Activated CD8-positive, alpha-beta T cell treated with anti-CD3 and anti-CD28 coated beads for 36 hours (primary cell): Measurements from ENCODE around the gene VTCN1. TPM values are rescaled to one million over a fixed set of nuclear protein-coding genes. Genes with fewer than 3 reads are reported as not detected.
"Not testable (repeated sequence)": the region's sequence is repeated elsewhere in the genome, so short reads cannot be mapped to it uniquely, and the experiment has no call there.

ENCODE experiments used
- ATAC-seq: fragments of 200-7000 bp; cut with Tn5 transposase; one replicate; pipeline ENCODE4 v1.10.0; 2021; ENCODE audit warnings: mild to moderate bottlenecking, moderate library complexity
- CTCF ChIA-PET: fragments of 350-600 bp; sonication (Branson Sonifier 250); formaldehyde crosslinking; loops from one replicate; lab custom pipeline; 2021; ENCODE audit warnings: antibody characterized with exemption; lab: Charles Lee
- POLR2A ChIA-PET: fragments of 350-600 bp; sonication (Branson Sonifier 250); formaldehyde crosslinking; loops from one replicate; lab custom pipeline; 2021; ENCODE audit warnings: antibody characterized with exemption; lab: Charles Lee
- DNase-seq: peaks from one replicate; pipeline ENCODE4 v3.0.0-alpha.2; 2020
- H3K27ac Mint-ChIP-seq: one replicate; pipeline ENCODE4 v1.8.0; 2021; ENCODE audit warnings: mild to moderate bottlenecking, mixed read lengths
- H3K27me3 Mint-ChIP-seq: one replicate; pipeline ENCODE4 v1.8.0; 2021; ENCODE audit warnings: mixed read lengths
- H3K36me3 Mint-ChIP-seq: one replicate; pipeline ENCODE4 v1.8.0; 2021; ENCODE audit warnings: low read depth, mixed read lengths
- H3K4me1 Mint-ChIP-seq: one replicate; pipeline ENCODE4 v1.8.0; 2021; ENCODE audit warnings: low read depth, mixed read lengths
- H3K4me3 Mint-ChIP-seq: one replicate; pipeline ENCODE4 v1.8.0; 2021; ENCODE audit warnings: mild to moderate bottlenecking, moderate library complexity, mixed read lengths
- H3K9me3 Mint-ChIP-seq: one replicate; pipeline ENCODE4 v1.8.0; 2021; ENCODE audit warnings: mixed read lengths
- intact Hi-C: fragments of 100-400 bp; cut with micrococcal nuclease; formaldehyde crosslinking; loops from one replicate; pipeline ENCODE4 v1.10.0; 2022
- total RNA-seq, 2 experiments: library from RNA; stranded (reverse); gene quantifications; one replicate each; pipeline ENCODE4 v1.2.3, GENCODE V29; 2021
- TF ChIP-seq, protein P1 (sequence below): fragments of 200-600 bp; IDR thresholded peaks from one replicate; pipeline ENCODE4 v1.8.0; 2022; ENCODE audit warnings: antibody characterized with exemption, mild to moderate bottlenecking

VTCN1 gene
- total RNA-seq, 2 experiments from 2014 or later, result not detected

DNA sequence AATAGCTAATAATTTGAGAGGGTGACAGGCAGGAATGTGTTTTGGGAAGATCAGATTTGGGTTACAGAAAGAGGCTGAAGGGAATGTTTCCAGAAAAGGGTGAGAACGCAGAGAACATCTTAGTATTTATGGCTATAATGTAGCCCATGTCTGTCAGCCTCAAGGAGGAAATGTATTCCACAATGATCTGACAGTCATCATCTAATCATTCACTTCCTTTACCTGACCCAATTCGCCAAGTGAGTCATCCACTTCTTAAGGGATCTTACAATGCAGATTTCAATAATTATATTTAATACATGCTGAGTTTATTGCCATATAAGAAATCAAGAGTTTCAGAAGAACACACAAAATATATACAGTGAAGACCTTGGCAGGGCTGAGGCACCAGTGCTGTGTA lies 100.0 kb downstream of the VTCN1 start:
- TF ChIP-seq, protein P1, sequence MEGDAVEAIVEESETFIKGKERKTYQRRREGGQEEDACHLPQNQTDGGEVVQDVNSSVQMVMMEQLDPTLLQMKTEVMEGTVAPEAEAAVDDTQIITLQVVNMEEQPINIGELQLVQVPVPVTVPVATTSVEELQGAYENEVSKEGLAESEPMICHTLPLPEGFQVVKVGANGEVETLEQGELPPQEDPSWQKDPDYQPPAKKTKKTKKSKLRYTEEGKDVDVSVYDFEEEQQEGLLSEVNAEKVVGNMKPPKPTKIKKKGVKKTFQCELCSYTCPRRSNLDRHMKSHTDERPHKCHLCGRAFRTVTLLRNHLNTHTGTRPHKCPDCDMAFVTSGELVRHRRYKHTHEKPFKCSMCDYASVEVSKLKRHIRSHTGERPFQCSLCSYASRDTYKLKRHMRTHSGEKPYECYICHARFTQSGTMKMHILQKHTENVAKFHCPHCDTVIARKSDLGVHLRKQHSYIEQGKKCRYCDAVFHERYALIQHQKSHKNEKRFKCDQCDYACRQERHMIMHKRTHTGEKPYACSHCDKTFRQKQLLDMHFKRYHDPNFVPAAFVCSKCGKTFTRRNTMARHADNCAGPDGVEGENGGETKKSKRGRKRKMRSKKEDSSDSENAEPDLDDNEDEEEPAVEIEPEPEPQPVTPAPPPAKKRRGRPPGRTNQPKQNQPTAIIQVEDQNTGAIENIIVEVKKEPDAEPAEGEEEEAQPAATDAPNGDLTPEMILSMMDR, result no peak
- Mint-ChIP-seq H3K9me3 (no peaks in the 10 kb centered on the region), H3K27me3 (no peaks in the 10 kb centered on the region), H3K4me3 (no peak overlapping the region), H3K4me1 (peaks cover 11% of the 10 kb centered on the region), H3K36me3 (peaks cover 21% of the 10 kb centered on the region), H3K27ac (no peak overlapping the region)
- POLR2A ChIA-PET, result interaction anchor here (1.2 to 1.6 kb wide), 2 partner anchors 9 to 46 kb away, joined by 3 to 4 read pairs; no protein-coding TSS in a partner anchor
- ATAC-seq (peak; percentile 13), DNase-seq (no peak)
- CTCF ChIA-PET, result interaction anchor here (1.0 to 1.4 kb wide), 3 partner anchors 12 to 18 kb away, joined by 4 to 7 read pairs (median 4); no protein-coding TSS in a partner anchor
- intact Hi-C loops, result no loop called here

DNA sequence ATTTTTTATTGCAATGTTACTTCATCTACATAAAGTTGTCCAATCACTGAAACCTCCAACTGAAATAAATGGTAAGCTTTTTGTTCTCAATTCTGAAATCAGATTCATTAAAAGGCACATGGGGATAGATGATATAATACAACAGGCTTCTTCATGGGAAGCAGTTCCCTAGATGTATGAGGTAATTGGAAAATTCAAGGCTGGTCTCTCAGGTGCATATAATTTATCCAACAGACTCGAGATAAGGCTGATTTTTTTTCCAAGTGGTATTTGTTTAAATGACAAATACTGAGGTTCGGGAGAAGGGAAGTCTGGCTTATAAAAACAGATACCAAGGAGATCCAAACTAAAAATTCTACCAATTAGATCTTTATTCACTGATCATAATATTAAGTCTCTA lies 103.4 kb downstream of the VTCN1 start:
- no peak overlapping the region for H3K27ac Mint-ChIP-seq
- DNase-seq, result no peak
- H3K9me3 Mint-ChIP-seq, result no peaks in the 10 kb centered on the region
- no peak overlapping the region for H3K4me3 Mint-ChIP-seq
- TF ChIP-seq, protein P1, result no peak
- peaks cover 11% of the 10 kb centered on the region for H3K4me1 Mint-ChIP-seq
- ATAC-seq, result no peak
- ChIA-PET CTCF (interaction anchor here (1.4 to 1.8 kb wide), 2 partner anchors 13 to 22 kb away, joined by 3 to 5 read pairs; no protein-coding TSS in a partner anchor), POLR2A (interaction anchor here (0.9 kb wide), 1 partner anchor 13 kb away, joined by 3 read pairs; no protein-coding TSS in a partner anchor)
- intact Hi-C loops, result no loop called here
- H3K36me3 Mint-ChIP-seq, result peaks cover 44% of the 10 kb centered on the region
- no peaks in the 10 kb centered on the region for H3K27me3 Mint-ChIP-seq

DNA sequence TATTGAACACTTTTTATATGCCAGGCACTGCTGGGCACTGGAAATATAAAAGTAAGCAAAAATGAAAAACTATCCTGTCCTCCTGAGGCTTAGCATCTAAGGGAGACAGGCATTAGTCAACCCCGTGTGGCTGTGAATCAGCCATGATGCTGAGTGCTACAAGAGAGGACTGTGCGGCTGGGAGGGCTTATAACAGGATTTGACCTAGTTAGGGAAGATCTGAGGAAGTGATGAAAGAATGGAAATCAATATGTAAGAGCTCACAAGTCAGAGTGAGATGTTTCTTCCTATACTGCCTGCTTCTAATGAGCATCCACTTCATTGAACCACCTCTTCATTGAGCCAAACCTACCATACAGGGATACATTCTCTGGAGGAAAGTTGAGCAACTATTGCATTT lies 104.2 kb downstream of the VTCN1 start:
- Mint-ChIP-seq H3K9me3 (no peaks in the 10 kb centered on the region), H3K36me3 (peaks cover 49% of the 10 kb centered on the region), H3K4me3 (no peak overlapping the region), H3K27ac (no peak overlapping the region), H3K4me1 (peaks cover 11% of the 10 kb centered on the region), H3K27me3 (no peaks in the 10 kb centered on the region)
- intact Hi-C loops, result no loop called here
- DNase-seq (peak; percentile 18), ATAC-seq (peak; percentile 45)
- POLR2A ChIA-PET, result interaction anchor here (0.9 kb wide), 1 partner anchor 12 kb away, joined by 3 read pairs; no protein-coding TSS in a partner anchor
- CTCF ChIA-PET, result no interaction called here
- TF ChIP-seq, protein P1, result no peak

DNA sequence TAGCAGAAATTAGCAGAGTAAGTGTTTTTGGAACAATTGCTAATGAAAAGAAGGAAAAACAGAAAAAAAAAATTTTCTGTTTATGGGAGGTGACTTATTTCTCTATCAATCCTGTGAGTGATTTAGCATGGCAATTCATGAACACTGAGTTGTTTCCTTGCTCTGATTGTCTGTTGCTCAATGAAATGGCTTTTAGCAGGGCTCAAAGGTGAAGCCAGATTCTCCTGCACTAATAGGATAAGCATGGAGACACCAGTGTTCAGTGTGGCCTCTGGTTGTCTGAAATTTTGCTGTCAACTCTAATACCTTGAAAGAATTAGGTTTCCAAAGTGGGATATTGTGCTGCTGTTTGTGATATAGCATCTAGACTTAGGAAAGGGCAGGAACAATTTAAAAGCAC lies 105.0 kb downstream of the VTCN1 start:
- Mint-ChIP-seq H3K9me3 (no peaks in the 10 kb centered on the region), H3K4me3 (no peak overlapping the region), H3K27ac (no peak overlapping the region), H3K27me3 (no peaks in the 10 kb centered on the region), H3K4me1 (peaks cover 10% of the 10 kb centered on the region), H3K36me3 (peaks cover 55% of the 10 kb centered on the region)
- TF ChIP-seq, protein P1, result no peak
- ChIA-PET CTCF (no interaction called here), POLR2A (no interaction called here)
- ATAC-seq (no peak), DNase-seq (no peak)
- intact Hi-C loops, result no loop called here

DNA sequence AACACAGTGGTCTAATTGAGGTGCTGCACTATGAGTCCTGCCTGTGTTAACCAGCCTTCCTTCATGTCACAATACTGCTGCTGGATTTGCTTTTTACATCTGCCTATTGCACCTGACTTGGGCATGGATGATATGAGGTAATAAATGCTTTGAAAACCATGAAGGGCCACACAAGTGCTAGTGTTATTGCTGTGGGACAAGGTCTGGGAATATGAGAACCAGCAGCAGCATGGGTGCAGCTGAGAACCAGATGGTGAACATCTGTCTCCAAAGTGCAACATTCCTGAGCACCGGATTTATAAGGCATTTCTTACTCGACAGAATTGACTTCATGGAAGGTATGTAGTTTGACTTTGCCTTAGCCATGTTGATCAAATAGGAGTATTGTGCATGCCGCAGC lies 105.7 kb downstream of the VTCN1 start:
- DNase-seq (no peak), ATAC-seq (no peak)
- Mint-ChIP-seq H3K4me3 (no peak overlapping the region), H3K36me3 (peaks cover 62% of the 10 kb centered on the region), H3K27ac (no peak overlapping the region), H3K4me1 (peaks cover 8% of the 10 kb centered on the region), H3K9me3 (no peaks in the 10 kb centered on the region), H3K27me3 (no peaks in the 10 kb centered on the region)
- intact Hi-C loops, result no loop called here
- TF ChIP-seq, protein P1, result no peak
- CTCF ChIA-PET, result interaction anchor here (1.1 kb wide), 1 partner anchor 12 kb away, joined by 3 read pairs; no protein-coding TSS in a partner anchor
- POLR2A ChIA-PET, result no interaction called here

DNA sequence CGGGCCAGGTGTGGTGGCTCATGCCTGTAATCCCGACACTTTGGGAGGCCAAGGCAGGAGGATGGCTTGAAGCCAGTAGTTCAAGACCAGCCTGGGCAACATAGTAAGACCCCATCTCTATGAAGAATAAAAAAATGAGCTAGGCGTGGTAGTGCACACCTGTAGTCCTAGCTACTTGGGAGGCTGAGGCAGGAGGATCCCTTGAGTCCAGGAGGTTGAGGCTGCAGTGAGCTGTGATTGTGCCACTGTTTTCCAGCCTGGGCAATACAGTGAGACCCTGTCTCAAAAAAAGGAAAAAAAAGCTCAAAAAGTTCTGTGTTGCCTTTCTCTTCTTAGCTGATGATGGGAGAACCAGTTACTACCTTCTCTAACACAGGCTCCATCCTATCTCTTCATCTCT lies 108.9 kb downstream of the VTCN1 start:
- H3K9me3 Mint-ChIP-seq, H3K4me3 Mint-ChIP-seq, ATAC-seq, H3K27ac Mint-ChIP-seq, H3K4me1 Mint-ChIP-seq, DNase-seq, intact Hi-C loops, H3K27me3 Mint-ChIP-seq: not testable (repeated sequence)
- CTCF ChIA-PET, result interaction anchor here (1.3 to 1.5 kb wide), 2 partner anchors 27 to 34 kb away, joined by 3 to 4 read pairs; no protein-coding TSS in a partner anchor
- POLR2A ChIA-PET, result interaction anchor here (0.8 kb wide), 1 partner anchor 9 kb away, joined by 3 read pairs; no protein-coding TSS in a partner anchor
- peaks cover 73% of the 10 kb centered on the region for H3K36me3 Mint-ChIP-seq
